NCI-H526 (cell line): ENCODE data around the gene SLC29A1.

Source experiments
- DNase-seq, 2 experiments: peaks; one replicate each; lab custom pipeline; 2025; lab: John Stamatoyannopoulos, UW

SLC29A1 gene

GRCh38 chr6:44268095-44268628, 44.8 kb downstream of the SLC29A1 start:
- DNase-seq, result peak; percentile 45 to 79

DNA sequence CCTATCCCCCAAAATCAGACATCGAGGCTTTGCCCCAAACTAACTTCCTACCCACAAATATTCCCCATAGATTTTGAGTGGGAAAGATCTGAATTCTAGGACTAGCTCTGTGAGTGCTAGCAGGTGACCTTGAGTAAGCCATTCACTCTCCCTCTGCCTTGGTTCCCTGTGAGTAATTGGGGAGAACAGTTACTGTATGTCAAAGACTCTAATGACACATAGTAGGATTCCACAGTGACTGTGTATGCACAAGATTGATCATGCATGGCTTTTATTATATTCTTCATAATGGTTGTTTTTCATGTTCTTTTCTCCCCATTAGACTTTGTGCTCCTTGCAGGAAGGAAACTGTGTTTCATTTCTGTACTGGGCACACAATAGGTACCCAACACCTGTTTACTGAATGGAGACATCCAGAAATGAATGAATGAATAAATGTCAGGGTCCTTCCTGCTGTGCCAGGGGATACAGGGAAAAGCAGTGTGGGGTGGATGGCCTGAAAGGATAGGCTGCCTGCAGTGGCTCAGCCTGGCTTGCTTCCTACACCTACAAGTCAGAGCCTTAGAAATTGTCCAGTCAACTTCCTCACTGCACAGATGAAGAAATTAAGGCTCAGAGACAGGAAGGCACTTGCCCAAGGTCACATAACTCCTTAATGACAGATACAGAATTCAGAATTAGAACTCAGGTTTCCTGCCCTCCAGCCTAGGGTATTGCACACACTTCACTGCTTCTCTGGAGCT, 46.0 kb downstream of the SLC29A1 start:
- no peak for DNase-seq

- DNase-seq, result peak in 1 of 2 experiments; percentile 40
Measured at GRCh38 chr6:44269921-44270525, 46.6 kb downstream of the SLC29A1 start, which contains the start of gene TMEM151B. Gene TMEM151B, plus strand, starts transcription at chr6:44270450. Its CDS starts 293 bp downstream, at chr6:44270743.

DNA sequence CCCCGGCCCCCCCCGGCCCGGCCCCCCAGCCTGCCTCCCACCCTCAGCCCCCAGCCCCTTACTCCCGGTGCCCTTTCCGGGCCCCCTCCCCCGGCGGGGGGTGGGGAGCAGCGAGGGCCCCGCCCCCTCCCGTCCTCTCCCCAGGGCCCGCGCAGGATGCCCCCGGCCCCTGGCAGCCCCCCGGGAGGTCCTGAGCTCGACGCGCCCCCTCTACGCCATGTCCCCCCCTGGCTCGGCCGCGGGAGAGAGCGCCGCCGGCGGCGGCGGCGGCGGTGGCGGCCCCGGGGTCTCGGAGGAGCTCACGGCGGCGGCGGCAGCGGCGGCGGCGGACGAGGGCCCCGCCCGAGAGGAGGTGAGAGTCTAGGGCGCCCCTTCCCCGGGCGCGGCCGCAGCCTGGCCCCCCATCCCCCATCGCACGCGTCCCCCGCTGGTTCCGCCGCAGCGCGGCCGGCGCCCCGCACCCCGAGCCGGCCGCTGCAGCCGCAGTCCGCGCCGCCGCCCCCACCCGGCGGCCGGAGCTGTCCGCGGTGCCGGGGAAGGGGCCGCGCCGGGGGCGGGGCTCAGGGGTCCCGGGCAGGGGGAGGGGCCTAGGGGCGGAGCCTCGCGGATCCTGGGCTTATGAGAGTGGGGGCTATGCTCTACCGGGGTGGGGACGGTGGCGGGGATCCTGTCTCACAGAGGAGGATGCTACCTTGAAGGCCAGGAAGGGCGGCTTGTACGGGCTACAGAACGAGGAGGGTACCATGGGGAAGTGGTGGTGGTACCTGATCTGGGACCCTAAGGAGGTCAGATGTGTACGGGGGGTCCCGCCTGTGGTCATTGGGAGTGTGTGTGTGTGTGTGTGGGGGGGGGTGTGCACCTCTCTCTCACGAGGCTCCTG, 47.4 kb downstream of the SLC29A1 start:
- peak in 1 of 2 experiments; percentile 71 for DNase-seq

DNA sequence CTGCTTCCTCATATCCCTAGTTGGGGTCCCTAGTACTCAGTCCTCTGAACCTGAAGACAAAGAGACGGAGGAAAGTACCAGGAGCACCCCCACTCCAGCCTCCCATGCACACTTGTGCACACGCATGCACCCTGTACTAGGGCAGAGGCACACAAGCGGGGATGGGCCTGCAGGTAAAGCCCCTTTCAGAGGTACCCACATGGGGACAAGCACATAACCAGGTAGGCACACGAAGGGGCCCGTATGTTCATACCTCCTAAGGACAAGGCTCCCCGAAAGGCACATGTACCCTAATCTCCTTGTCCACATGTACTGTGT, 48.0 kb downstream of the SLC29A1 start:
- no peak for DNase-seq

DNA sequence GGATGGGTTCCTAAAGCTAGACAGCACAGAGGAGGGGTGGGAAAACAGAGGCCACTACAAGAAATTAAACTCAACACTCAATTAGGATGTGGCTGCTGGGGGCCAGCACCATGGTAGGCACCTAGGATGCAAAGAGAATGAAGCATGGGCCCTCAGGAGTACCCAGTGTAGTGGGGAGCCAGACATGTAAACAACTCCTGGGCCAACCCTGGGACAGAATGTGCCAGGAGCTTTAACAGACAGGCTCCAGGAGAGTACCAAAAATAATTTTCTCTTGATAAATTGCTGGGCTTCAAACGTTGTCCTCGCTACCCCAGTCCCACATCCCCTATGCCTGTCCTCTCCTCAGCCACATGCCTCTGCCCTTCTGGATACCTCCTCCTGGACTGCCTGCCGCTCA, 48.5 kb downstream of the SLC29A1 start:
- DNase-seq, result no peak

- no peak for DNase-seq
Measured at GRCh38 chr6:44272529-44272928, 49.1 kb downstream of the SLC29A1 start.

GRCh38 chr6:44272999-44273566, 49.7 kb downstream of the SLC29A1 start:
- DNase-seq, result no peak

- DNase-seq, result no peak
Measured at GRCh38 chr6:44273617-44274016, 50.2 kb downstream of the SLC29A1 start.

- no peak for DNase-seq
Measured at GRCh38 chr6:44275271-44275748, 51.9 kb downstream of the SLC29A1 start.

DNA sequence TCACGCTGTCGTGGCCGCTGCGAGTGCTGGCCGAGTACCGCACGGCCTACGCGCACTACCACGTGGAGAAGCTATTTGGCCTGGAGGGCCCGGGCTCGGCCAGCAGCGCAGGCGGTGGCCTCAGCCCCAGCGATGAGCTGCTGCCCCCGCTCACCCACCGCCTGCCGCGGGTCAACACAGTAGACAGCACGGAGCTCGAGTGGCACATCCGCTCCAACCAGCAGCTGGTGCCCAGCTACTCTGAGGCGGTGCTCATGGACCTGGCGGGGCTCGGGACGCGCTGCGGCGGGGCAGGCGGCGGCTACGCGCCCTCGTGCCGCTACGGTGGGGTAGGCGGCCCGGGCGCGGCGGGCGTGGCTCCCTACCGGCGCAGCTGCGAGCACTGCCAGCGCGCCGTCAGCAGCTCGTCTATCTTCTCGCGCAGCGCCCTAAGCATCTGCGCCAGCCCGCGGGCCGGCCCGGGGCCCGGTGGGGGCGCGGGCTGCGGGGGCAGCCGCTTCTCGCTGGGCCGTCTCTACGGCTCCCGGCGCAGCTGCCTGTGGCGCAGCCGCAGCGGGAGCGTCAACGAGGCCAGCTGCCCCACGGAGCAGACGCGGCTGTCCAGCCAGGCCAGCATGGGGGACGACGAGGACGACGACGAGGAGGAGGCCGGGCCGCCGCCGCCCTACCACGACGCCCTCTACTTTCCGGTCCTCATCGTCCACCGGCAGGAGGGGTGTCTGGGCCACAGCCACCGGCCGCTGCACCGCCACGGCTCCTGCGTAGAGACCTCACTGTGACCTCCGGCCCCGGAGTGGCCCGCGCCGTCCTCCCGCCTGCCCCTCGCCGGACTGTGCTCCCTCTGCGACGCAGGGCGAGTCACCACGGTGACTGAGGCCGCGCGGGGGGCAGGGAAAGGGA, 52.6 kb downstream of the SLC29A1 start:
- peak in 1 of 2 experiments; percentile 79 for DNase-seq

DNA sequence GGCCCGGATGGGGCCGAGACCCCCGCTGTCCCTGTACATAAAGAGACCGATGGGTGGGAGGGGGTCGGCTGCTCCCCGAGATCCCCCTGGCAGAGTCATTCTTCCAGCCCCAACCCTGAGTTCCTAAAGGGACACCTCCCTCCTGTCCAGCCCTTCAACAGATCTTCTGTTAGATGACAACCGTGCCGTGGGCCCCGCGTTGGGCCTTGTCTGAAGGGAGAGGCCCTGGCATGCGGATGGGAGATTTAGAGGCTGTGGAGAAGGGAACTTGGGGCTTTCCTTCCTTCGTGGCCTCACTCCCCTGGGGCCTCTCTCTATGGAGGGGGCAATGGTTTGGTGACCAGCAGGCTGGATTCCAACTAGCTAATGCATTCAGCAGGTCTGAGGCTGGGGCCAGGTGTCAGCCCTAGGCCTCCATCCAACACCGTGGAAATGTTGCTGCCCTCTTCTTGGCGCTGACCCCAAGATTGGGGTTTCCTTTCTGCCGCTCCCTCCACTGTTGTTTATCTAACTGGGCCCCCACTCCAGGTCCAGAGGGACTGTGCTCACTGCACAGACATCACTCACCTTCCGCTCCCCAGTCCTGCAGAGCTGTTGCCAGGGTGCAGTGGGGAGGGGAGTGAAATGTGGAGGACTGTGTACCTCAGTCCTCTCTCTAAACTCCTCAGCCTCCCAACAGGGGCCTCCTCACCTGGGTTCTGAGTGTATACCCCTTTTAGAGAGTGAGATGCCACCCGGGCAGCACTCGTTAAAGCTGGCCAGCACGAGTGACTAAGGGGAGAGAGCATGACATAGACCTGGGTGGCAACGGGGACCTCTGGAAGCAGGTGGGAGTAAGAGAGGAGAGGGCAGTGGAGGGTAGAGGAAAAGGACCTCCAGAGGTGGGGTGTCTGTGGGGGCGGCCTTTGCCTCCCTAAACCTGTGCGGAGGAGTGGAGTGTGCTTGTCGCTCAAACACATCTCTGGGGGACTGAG, 53.6 kb downstream of the SLC29A1 start:
- DNase-seq, result no peak

DNA sequence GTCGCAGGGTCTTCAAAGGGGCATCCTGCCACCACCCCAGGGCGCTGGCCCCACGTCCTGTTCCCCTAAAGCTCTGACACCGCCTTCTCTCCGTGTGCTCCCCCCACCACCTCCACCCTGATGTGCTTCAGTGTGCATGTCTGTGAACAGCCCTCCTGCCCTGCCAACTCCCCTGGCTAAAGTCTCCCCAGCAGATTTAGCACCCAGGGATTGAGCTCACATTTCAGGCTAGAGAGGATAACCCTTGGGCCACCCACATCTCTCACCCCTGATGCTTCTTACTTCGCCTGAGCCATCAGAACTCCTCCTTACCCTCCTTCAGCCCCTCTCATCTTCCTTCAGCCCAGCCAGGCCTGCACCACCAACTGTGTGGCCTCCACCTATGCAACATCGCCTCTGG, 54.4 kb downstream of the SLC29A1 start:
- DNase-seq, result no peak

GRCh38 chr6:44278315-44278714, 54.9 kb downstream of the SLC29A1 start:
- no peak for DNase-seq

GRCh38 chr6:44278774-44279697, 55.6 kb downstream of the SLC29A1 start:
- DNase-seq, result no peak
